Left lung (tissue), 10 donors: ENCODE results near the gene IGF2BP2. TPM values are rescaled to one million over a fixed set of nuclear protein-coding genes. Genes with fewer than 3 reads are reported as not detected.

Experiments
- ATAC-seq: fragments of 200-7000 bp; cut with Tn5 transposase; one replicate; pipeline ENCODE4 v1.9.1; 2020; ENCODE audit warnings: moderate library complexity
- DNase-seq, 4 donors: peaks; one replicate each; pipeline ENCODE4 v3.0.0-alpha.2; 2013 to 2020
- H3K27ac ChIP-seq, 2 donors: fragments of 200-600 bp; sonication (generic) in 1 of 2; one replicate each; pipeline versions ENCODE4 v1.5.0 to v1.8.0; 2020 to 2021
- H3K27me3 ChIP-seq, 2 donors: fragments of 200-600 bp; sonication (generic) in 1 of 2; one replicate each; pipeline versions ENCODE4 v1.5.0 to v1.8.0; 2020 to 2021
- H3K36me3 ChIP-seq, 2 donors: fragments of 200-600 bp; sonication (generic) in 1 of 2; one replicate each; pipeline versions ENCODE4 v1.5.0 to v1.8.0; 2020 to 2021
- H3K4me1 ChIP-seq, 2 donors: fragments of 200-600 bp; one replicate each; pipeline ENCODE4 v1.8.0; 2021
- H3K4me3 ChIP-seq, 2 donors: fragments of 200-600 bp; sonication (generic) in 1 of 2; one replicate each; pipeline versions ENCODE4 v1.5.0 to v1.8.0; 2020 to 2021; ENCODE audit warnings: mild to moderate bottlenecking in 1 of 2
- H3K9me3 ChIP-seq, 2 donors: fragments of 200-600 bp; sonication (generic) in 1 of 2; one replicate each; pipeline versions ENCODE4 v1.5.0 to v1.8.0; 2020 to 2021
- CTCF ChIP-seq, 2 donors: fragments of 200-600 bp; sonication (generic) in 1 of 2; IDR thresholded peaks; one replicate each; pipeline versions ENCODE4 v1.5.0 to v1.8.0; 2021; ENCODE audit warnings: antibody characterized with exemption in 2 of 2
- intact Hi-C, 2 donors: fragments of 100-400 bp; cut with DNase I; formaldehyde crosslinking; loops; one replicate each; pipeline versions ENCODE4 v1.11.2 to v1.14.2; 2022
- polyA plus RNA-seq, 6 donors: library from polyadenylated mRNA; unstranded; fragments of 120-200 nt; gene quantifications; one replicate each; pipeline ENCODE4 v1.2.1, GENCODE V29; 2013; ENCODE audit not compliant: insufficient read length in 6 of 6
- total RNA-seq, 2 donors: library from RNA; stranded (reverse); fragmentation: NEBNext Ultra II Directional; extraction: Animal tissue kit (Norgen Biotek cat#: 25700); gene quantifications; one replicate each; pipeline ENCODE4 v1.2.1, GENCODE V29; 2021
- donor health status: DM: no; HTN: yes; CAD: no.
- donor health status: DM: no; HTN: no; CAD: no.

The IGF2BP2 gene
- total and polyA plus RNA-seq, 8 donors = 16.8 to 78.9 (median 67.7) TPM

GRCh38 chr3:185693985-185694653, 130.7 kb downstream of the IGF2BP2 start:
- ATAC-seq (no peak), DNase-seq (no peak)
- no peaks in the 10 kb centered on the region for H3K4me1 ChIP-seq
- no peak for TF ChIP-seq CTCF (IDR thresholded peaks at IDR 0.05)
- H3K9me3 ChIP-seq = no peaks in the 10 kb centered on the region
- no peak overlapping the region for H3K27ac ChIP-seq
- intact Hi-C loops = no loop called here
- no peaks in the 10 kb centered on the region for H3K27me3 ChIP-seq
- H3K4me3 ChIP-seq = no peak overlapping the region
- H3K36me3 ChIP-seq = no peaks in the 10 kb centered on the region

DNA sequence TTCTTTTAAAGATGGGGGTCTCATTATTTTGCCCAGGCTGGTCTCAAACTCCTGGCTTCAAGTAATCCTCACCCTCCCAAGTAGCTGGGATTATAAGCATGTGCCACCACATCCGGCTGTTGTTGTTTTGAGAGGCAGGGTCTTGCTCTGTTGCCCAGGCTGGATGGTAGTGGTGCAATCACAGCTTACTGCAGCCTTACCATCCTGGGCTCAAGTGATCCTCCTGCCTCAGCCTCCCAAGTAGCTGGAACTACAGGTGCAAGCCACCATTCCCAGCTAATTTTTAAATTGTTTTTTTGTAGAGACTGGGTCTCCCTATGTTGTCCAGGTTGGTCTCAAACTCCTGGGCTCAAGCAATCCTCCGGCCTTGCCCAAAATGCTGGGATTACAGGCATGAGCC, 133.2 kb downstream of the IGF2BP2 start:
- TF ChIP-seq CTCF (IDR thresholded peaks at IDR 0.05) = no peak
- no peaks in the 10 kb centered on the region for H3K4me1 ChIP-seq
- no peaks in the 10 kb centered on the region for H3K9me3 ChIP-seq
- H3K4me3 ChIP-seq = no peak overlapping the region
- intact Hi-C loops = no loop called here
- H3K36me3 ChIP-seq = peaks cover 0 to 1% of the 10 kb centered on the region in 2 donors
- ATAC-seq = no peak
- DNase-seq = no peak
- H3K27me3 ChIP-seq = no peaks in the 10 kb centered on the region
- no peak overlapping the region for H3K27ac ChIP-seq

DNA sequence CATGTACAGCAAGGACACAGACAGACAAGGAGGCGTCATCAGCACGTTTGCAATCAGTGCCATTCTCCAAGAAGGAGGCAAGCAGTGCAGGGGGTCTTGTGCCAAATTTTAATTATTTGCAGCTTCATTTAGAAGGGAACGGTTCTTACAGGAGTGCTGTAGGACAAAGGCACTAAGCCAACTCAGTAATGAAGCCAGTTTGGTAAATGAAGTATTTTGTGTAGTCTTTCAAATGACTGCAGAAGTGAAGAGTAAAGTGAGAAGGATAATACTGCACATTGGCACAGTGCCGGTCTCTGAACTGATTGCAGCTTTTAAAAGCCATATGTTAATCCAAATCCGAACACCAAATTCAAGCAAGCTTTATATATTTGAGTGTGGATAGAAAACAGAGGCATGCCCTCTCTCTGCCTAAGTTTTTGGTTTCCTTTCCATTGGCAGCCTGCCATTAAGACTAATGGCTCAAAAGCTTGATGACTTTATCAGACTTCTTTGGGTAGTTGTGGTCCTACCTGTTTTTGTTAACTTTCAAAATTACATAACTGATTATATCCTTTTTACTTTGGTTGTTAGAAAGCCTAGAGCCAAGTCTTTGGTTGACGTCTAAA, 137.5 kb downstream of the IGF2BP2 start:
- no peak for TF ChIP-seq CTCF (IDR thresholded peaks at IDR 0.05)
- intact Hi-C loops = no loop called here

GRCh38 chr3:185685231-185686035, 139.4 kb downstream of the IGF2BP2 start:
- peaks cover 0 to 5% of the 10 kb centered on the region in 2 donors for H3K36me3 ChIP-seq
- H3K4me1 ChIP-seq = peaks cover 0 to 3% of the 10 kb centered on the region in 2 donors
- no peaks in the 10 kb centered on the region for H3K27me3 ChIP-seq
- TF ChIP-seq CTCF (IDR thresholded peaks at IDR 0.05) = no peak
- intact Hi-C loops = no loop called here
- DNase-seq (no peak), ATAC-seq (no peak)
- no peak overlapping the region for H3K4me3 ChIP-seq
- H3K9me3 ChIP-seq = no peaks in the 10 kb centered on the region
- no peak overlapping the region for H3K27ac ChIP-seq

More for the DNA sequence above, 137.5 kb downstream of the IGF2BP2 start:
- Histone ChIP-seq H3K27me3 (no peaks in the 10 kb centered on the region), H3K36me3 (peaks cover 0 to 5% of the 10 kb centered on the region in 2 donors), H3K27ac (no peak overlapping the region), H3K9me3 (no peaks in the 10 kb centered on the region), H3K4me3 (no peak overlapping the region), H3K4me1 (peaks cover 0 to 3% of the 10 kb centered on the region in 2 donors)
- no peak for DNase-seq
- ATAC-seq = no peak

- no peak for DNase-seq
- H3K9me3 ChIP-seq = peaks cover 0 to 1% of the 10 kb centered on the region in 2 donors
- peaks cover 0 to under 1% of the 10 kb centered on the region in 2 donors for H3K4me1 ChIP-seq
- H3K27me3 ChIP-seq = no peaks in the 10 kb centered on the region
- H3K36me3 ChIP-seq = no peaks in the 10 kb centered on the region
- no peak for TF ChIP-seq CTCF (IDR thresholded peaks at IDR 0.05)
- intact Hi-C loops = no loop called here
- ATAC-seq = no peak
- no peak overlapping the region for H3K4me3 ChIP-seq
- H3K27ac ChIP-seq = no peak overlapping the region
Measured at GRCh38 chr3:185680231-185680630, 144.6 kb downstream of the IGF2BP2 start.
